GM12892 (cell line): ENCODE data around the gene WDR11.

ENCODE experiments used
- POLR2A ChIP-seq: IDR thresholded peaks from 2 replicates; pipeline ENCODE4 v1.6.1; 2011; ENCODE audit warnings: low read depth, low read length, control low read depth
- POLR2AphosphoS5 ChIP-seq: IDR thresholded peaks from 2 replicates; pipeline ENCODE4 v1.6.1; 2011; ENCODE audit warnings: low read depth, low read length, control low read depth
- TAF1 ChIP-seq: IDR thresholded peaks from 2 replicates; pipeline ENCODE4 v1.6.1; 2011; ENCODE audit warnings: low read depth, mild to moderate bottlenecking, control low read depth, low read length, borderline replicate concordance

- TF ChIP-seq POLR2A (no peak), POLR2AphosphoS5 (no peak), TAF1 (no peak)
Observed at GRCh38 chr10:120894556-120894955, 43.4 kb downstream of the WDR11 start.
